HG02642 (cell line): ENCODE measurements around the gene IL33.

Experiments
- ATAC-seq: cut with Tn5 transposase; IDR thresholded peaks from one replicate; pipeline ENCODE4 v1.9.1; 2021; ENCODE audit warnings: mild to moderate bottlenecking; ENCODE audit not compliant: unreplicated experiment, poor library complexity

IL33 gene

GRCh38 chr9:6216002-6216401, 395 bp downstream of the IL33 start:
- no peak for ATAC-seq

DNA sequence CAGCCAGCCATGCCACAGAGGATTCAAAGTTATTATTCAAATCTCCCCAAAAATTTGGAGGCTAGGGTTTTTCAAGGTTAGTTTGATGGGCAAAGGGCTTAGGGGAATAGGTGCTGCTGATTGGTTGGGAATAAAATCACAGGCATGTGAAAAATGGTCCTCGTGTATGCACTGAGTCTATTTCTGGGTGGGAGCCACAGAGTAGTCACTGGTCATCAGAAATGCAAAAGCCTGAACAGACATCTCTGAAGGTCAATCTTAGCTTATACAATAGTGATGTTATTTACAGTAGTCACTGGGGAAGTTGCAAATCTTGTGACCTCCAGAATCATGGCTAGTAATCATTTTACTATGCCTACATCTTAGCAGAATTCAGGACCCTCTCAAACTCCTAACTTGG, 1.3 kb downstream of the IL33 start:
- no peak for ATAC-seq

DNA sequence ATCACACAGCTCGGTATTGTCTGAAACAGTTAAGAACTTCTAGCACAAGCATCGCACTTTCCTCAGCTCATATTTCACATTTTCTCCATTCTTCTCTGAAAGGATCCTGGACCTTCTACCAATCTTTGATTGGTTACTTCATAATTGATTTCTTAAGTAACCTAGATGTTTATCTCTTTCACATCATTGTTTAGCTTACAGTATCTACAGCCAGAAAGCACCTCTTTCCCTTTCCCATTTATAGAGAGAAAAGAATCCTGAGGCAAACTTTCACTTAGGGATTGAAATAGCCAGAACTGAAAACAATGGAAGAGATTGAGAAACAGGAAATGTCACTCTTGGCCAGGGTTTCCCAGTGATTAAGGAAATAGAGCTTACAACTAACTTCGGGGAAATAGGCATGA, 2.5 kb downstream of the IL33 start:
- ATAC-seq, result no peak

DNA sequence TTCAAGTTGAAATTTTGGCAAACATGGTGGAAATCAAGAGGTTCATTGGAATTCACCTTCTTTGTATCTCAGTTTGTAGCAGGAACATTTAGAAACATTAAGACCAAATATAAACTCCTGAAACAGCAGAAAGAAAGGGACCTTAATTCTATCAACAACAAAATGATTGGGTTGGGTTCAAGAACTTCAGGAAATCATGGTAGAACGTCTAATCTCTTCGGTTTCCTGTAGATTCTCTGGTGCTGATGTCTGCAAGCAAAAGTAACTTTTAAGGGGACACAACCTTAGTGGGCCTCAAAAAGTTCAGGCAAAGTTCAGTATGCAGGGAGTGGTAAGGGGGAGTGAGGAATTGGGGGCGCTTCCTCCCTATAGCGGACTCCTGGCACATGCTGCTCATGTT, 3.4 kb downstream of the IL33 start:
- no peak for ATAC-seq

GRCh38 chr9:6219981-6220380, 4.4 kb downstream of the IL33 start:
- ATAC-seq, result no peak

- ATAC-seq, result no peak
Observed at GRCh38 chr9:6224393-6225154, 9.0 kb downstream of the IL33 start.

- ATAC-seq, result no peak
Observed at GRCh38 chr9:6226696-6227095, 11.1 kb downstream of the IL33 start.

DNA sequence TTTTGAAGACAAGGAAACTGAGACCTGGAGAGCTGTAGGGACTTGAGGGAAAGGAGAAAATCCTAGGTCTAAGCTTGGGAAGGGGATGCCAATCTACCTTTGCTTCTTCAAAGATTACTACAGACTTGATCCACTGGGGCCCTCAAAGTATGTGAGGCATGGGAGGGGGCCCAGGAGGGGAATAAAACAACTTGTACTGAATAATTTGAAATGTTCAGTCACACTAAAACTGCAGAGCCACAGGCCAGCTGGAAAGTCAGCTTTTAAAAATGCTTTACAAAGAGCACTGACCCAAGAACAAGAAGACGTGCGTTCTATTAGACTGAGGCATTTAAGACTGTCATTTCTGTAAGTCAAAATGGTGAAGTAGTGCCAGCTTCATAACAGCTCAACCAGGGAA, 13.6 kb downstream of the IL33 start:
- ATAC-seq, result no peak

- no peak for ATAC-seq
Observed at GRCh38 chr9:6229619-6230018, 14.0 kb downstream of the IL33 start.

- ATAC-seq, result no peak
Observed at GRCh38 chr9:6230037-6230780, 14.6 kb downstream of the IL33 start.

DNA sequence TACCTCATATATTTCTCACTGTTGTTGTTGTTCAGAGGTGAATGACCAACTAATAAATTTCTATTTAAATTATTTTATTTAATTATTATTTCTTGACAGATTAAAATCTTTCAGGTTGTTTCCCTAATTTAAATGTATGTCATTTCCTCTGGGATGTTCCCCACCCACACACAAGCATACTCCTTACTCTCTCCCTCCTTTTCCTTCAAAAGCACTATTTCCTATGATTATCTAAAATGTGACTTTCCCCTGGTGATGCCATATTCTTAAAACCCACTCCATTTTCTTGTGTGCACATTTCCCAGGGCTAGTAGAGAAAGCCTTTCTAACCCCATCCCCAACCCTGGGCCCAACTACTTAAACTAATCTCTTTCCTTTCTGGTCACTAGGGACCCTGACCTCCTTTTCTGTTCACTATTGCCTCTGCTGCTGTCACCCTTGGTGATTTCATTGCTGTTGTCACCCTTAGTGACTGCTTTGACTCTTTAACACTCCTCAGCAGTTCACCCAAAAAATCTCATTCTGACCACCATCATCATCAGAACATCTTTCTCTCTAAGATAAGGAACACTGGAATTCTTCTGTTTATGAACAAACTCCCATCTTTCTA, 16.8 kb downstream of the IL33 start:
- no peak for ATAC-seq

- ATAC-seq, result no peak
Observed at GRCh38 chr9:6234014-6234413, 18.4 kb downstream of the IL33 start.

GRCh38 chr9:6237267-6237666, 21.7 kb downstream of the IL33 start:
- no peak for ATAC-seq

DNA sequence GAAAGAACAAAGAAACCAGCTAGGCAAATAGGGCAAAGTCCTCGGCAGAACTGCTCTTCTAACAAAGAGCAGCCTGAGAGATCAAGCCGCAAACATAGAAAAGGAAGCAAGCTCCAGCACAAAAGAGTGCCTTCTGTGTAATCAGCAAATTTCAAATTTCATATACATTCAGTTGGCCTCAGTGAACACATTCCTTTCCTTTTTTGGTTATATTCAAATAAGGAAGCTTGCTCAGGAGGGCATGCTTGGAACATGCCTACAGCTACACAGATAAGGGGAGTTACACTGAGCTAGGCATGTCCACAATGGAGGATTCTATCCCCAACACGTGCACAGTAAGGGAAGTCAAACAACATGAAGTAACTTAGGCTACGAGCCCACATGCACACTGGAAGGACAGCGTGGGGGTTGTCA, 23.4 kb downstream of the IL33 start:
- no peak for ATAC-seq

DNA sequence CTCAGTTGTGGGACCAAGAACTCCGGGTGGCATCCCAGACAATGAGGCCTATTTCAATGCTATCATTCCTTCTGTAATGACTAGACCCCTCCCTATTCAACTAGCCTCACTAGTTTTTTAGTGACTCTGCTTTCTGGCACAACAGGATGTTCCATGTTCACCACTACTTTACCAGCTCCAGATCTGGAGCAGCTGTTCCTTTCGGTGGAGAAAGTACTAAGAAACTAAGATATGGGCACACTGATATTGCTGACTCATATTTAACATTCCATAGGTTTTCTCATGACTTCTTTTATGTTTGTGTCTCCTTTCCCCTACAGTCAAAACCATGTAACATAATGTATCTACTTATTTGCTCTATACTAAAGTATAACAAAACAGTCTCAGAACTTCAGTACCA, 24.1 kb downstream of the IL33 start:
- ATAC-seq, result no peak

GRCh38 chr9:6243746-6244145, 28.1 kb downstream of the IL33 start:
- ATAC-seq, result peak; percentile 95

- no peak for ATAC-seq
Observed at GRCh38 chr9:6247266-6247665, 31.7 kb downstream of the IL33 start.

GRCh38 chr9:6268826-6269397, 53.3 kb downstream of the IL33 start:
- no peak for ATAC-seq

DNA sequence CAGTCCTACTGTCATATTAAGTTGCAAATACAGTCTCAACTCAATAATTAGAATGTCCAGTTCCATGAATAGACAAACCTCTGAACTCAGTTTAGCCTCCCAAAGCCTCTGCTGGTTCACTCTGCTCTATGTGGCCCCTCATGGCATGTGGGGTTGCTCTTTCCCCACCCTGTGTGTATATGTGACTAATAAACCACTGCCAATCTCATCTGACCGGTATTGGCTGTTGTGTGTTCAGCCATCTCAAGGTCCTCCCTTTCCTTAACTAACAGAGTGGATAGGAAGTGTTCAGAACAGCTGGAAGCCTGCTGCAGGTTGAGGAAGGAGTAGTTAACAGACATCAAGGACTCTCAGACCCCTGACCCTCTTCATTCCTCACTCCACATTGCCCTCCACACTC, 55.3 kb downstream of the IL33 start:
- no peak for ATAC-seq

GRCh38 chr9:6271508-6272228, 56.1 kb downstream of the IL33 start:
- no peak for ATAC-seq

DNA sequence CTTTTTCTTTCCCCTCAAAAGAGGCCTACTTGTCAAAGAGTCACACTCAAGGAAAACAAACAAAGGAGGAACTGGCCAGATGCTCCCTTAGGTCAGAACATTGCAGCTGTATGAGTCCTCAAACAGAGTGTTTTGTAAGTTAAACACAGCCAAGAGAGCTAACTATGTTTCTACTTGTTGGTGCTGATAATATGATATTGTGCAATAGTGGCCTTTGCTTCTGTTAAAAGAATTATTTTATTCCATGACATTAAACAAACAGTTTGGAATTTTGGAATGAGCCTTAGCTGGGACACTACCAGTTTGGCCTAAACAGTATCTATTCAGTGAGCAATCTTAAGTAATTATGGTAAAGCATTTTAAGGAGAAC, 56.6 kb downstream of the IL33 start:
- ATAC-seq, result no peak
